SU-DHL-6 (cell line): ENCODE data around the gene TTLL9.

Source experiments
- H2AFZ ChIP-seq: fragments of 200-600 bp; sonication (generic); 2 replicates; pipeline ENCODE4 v1.6.1; 2014; ENCODE audit warnings: low read depth, mild to moderate bottlenecking, moderate library complexity, mixed read lengths, antibody characterized with exemption, low read length; ENCODE audit not compliant: severe bottlenecking
- H3F3A ChIP-seq: fragments of 200-600 bp; shearing (Covaris generic); 2 replicates; pipeline ENCODE4 v1.6.0; 2016; ENCODE audit warnings: antibody characterized with exemption, mild to moderate bottlenecking; ENCODE audit not compliant: insufficient read depth
- H3K27ac ChIP-seq: fragments of 200-600 bp; sonication (generic); 2 replicates; pipeline ENCODE4 v1.5.1; 2016; ENCODE audit warnings: low read depth, mild to moderate bottlenecking, low read length, moderate library complexity, mixed read lengths
- H3K27me3 ChIP-seq: fragments of 200-600 bp; sonication (generic), shearing (Covaris generic); 2 replicates; pipeline ENCODE4 v1.6.0; 2014; ENCODE audit warnings: mild to moderate bottlenecking, low read length
- H3K36me3 ChIP-seq: fragments of 200-600 bp; sonication (generic); 2 replicates; pipeline ENCODE4 v1.6.1; 2014; ENCODE audit warnings: mild to moderate bottlenecking, low read length, mixed read lengths
- H3K4me2 ChIP-seq: fragments of 300-600, 200-600 bp; shearing (Covaris generic), sonication (generic); 2 replicates; pipeline ENCODE4 v1.6.0; 2014; ENCODE audit warnings: low read length, low read depth, mild to moderate bottlenecking; ENCODE audit not compliant: poor library complexity, severe bottlenecking
- H3K4me3 ChIP-seq: fragments of 200-600 bp; sonication (generic); 2 replicates; pipeline ENCODE4 v1.5.1; 2014; ENCODE audit warnings: antibody characterized with exemption, low read length, mild to moderate bottlenecking, mixed read lengths; ENCODE audit not compliant: insufficient read depth, poor library complexity, severe bottlenecking
- H3K79me2 ChIP-seq: fragments of 200-600 bp; sonication (generic); 2 replicates; pipeline ENCODE4 v1.6.1; 2014; ENCODE audit warnings: mild to moderate bottlenecking, low read length, moderate library complexity; ENCODE audit not compliant: insufficient read depth
- H3K9ac ChIP-seq: fragments of 200-600 bp; sonication (generic); 2 replicates; pipeline ENCODE4 v1.7.0; 2014; ENCODE audit warnings: mild to moderate bottlenecking, low read length
- H3K9me2 ChIP-seq: fragments of 200-600 bp; sonication (generic); replicated peaks from 2 replicates; pipeline ENCODE4 v1.6.1; 2014; ENCODE audit warnings: low read length; ENCODE audit not compliant: insufficient read depth
- H3K9me3 ChIP-seq: fragments of 200-600 bp; sonication (generic); 2 replicates; pipeline ENCODE4 v1.6.1; 2014; ENCODE audit warnings: low read length, mixed read lengths; ENCODE audit not compliant: insufficient read depth
- H4K20me1 ChIP-seq: fragments of 200-600 bp; sonication (generic); 2 replicates; pipeline ENCODE4 v1.6.1; 2014; ENCODE audit warnings: low read depth, mild to moderate bottlenecking, antibody characterized with exemption, low read length, moderate library complexity, mixed read lengths
- CTCF ChIP-seq: fragments of 200-600 bp; sonication (generic); IDR thresholded peaks from one replicate; pipeline ENCODE4 v1.5.1; 2017; ENCODE audit warnings: antibody characterized with exemption, mild to moderate bottlenecking, low read length, moderate library complexity; ENCODE audit not compliant: insufficient read depth, poor library complexity, severe bottlenecking
- EZH2phosphoT487 ChIP-seq: fragments of 200-600 bp; sonication (generic), shearing (Covaris generic); conservative IDR thresholded peaks from 2 replicates; pipeline ENCODE4 v1.6.1; 2018; ENCODE audit warnings: mild to moderate bottlenecking, antibody characterized with exemption, low read length, moderate library complexity, mixed read lengths

The TTLL9 gene

GRCh38 chr20:31907046-31907445 is 36.6 kb downstream of the TTLL9 start:
- Histone ChIP-seq H3K9ac (no peak overlapping the region), H4K20me1 (no peaks in the 10 kb centered on the region), H3K9me2 (no peaks in the 10 kb centered on the region), H3K4me3 (no peak overlapping the region), H3K27ac (no peak overlapping the region), H3K9me3 (no peaks in the 10 kb centered on the region), H3K4me2 (no peak overlapping the region), H3K79me2 (no peaks in the 10 kb centered on the region), H2AFZ (no peak overlapping the region), H3K36me3 (no peaks in the 10 kb centered on the region), H3F3A (no peaks in the 10 kb centered on the region), H3K27me3 (no peaks in the 10 kb centered on the region)
- TF ChIP-seq CTCF: no peak
- TF ChIP-seq EZH2phosphoT487: no peak

- Histone ChIP-seq H3K36me3 (no peaks in the 10 kb centered on the region), H3K79me2 (no peaks in the 10 kb centered on the region), H3K4me2 (no peak overlapping the region), H2AFZ (no peak overlapping the region), H3K27ac (no peak overlapping the region), H3K4me3 (no peak overlapping the region), H3K9ac (no peak overlapping the region), H3K9me2 (no peaks in the 10 kb centered on the region), H4K20me1 (no peaks in the 10 kb centered on the region), H3K9me3 (no peaks in the 10 kb centered on the region), H3F3A (no peaks in the 10 kb centered on the region), H3K27me3 (no peaks in the 10 kb centered on the region)
- TF ChIP-seq EZH2phosphoT487: no peak
- no peak for TF ChIP-seq CTCF
These were observed 37.6 kb downstream of the TTLL9 start for GRCh38 chr20:31908016-31908415.

GRCh38 chr20:31908424-31908823 is 38.0 kb downstream of the TTLL9 start:
- Histone ChIP-seq H3F3A (no peaks in the 10 kb centered on the region), H4K20me1 (no peaks in the 10 kb centered on the region), H3K79me2 (no peaks in the 10 kb centered on the region), H2AFZ (no peak overlapping the region), H3K4me2 (no peak overlapping the region), H3K36me3 (no peaks in the 10 kb centered on the region), H3K9me3 (no peaks in the 10 kb centered on the region), H3K27ac (no peak overlapping the region), H3K27me3 (no peaks in the 10 kb centered on the region), H3K9ac (no peak overlapping the region), H3K9me2 (no peaks in the 10 kb centered on the region), H3K4me3 (no peak overlapping the region)
- TF ChIP-seq CTCF: no peak
- no peak for TF ChIP-seq EZH2phosphoT487
